NT2/D1 (cell line): ENCODE data around the gene DCC.
"Not testable (repeated sequence)": the region's sequence is repeated elsewhere in the genome, so short reads cannot be mapped to it uniquely, and the experiment has no call there.

ENCODE experiments used
- DNase-seq: peaks from one replicate; pipeline ENCODE4 v3.0.0-alpha.2; 2011; ENCODE audit warnings: low read depth, low spot score
- H3K27me3 ChIP-seq: 2 replicates; pipeline ENCODE4 v1.6.0; 2011; ENCODE audit warnings: mild to moderate bottlenecking; ENCODE audit not compliant: insufficient read length, insufficient read depth
- H3K36me3 ChIP-seq: 2 replicates; pipeline ENCODE4 v1.6.1; 2011; ENCODE audit warnings: mild to moderate bottlenecking, low read length, mixed read lengths; ENCODE audit not compliant: insufficient read depth, insufficient read length
- H3K4me1 ChIP-seq: 2 replicates; pipeline ENCODE4 v1.5.1; 2011; ENCODE audit not compliant: insufficient read depth, insufficient read length
- H3K4me3 ChIP-seq: 2 replicates; pipeline ENCODE4 v1.5.1; 2011; ENCODE audit warnings: low read depth; ENCODE audit not compliant: insufficient read length
- H3K9ac ChIP-seq: 2 replicates; pipeline ENCODE4 v1.6.0; 2011; ENCODE audit warnings: low read depth; ENCODE audit not compliant: insufficient read length
- H3K9me3 ChIP-seq: 2 replicates; pipeline ENCODE4 v1.5.1; 2011; ENCODE audit warnings: mild to moderate bottlenecking, low read length; ENCODE audit not compliant: insufficient read depth
- SUZ12 ChIP-seq: IDR thresholded peaks from 2 replicates; pipeline ENCODE4 v1.6.1; 2011; ENCODE audit not compliant: insufficient read length, insufficient read depth; ENCODE audit errors: extremely low read depth
- YY1 ChIP-seq: IDR thresholded peaks from 2 replicates; pipeline ENCODE4 v1.6.1; 2011; ENCODE audit not compliant: insufficient read length, insufficient read depth
- ZNF274 ChIP-seq: IDR thresholded peaks from 2 replicates; pipeline ENCODE4 v1.6.1; 2011; ENCODE audit warnings: mild to moderate bottlenecking, low read depth, low read length

The DCC gene

GRCh38 chr18:52348209-52348608 is 8.2 kb downstream of the DCC start:
- no peaks in the 10 kb centered on the region for H3K4me1 ChIP-seq
- no peak for DNase-seq
- no peak overlapping the region for H3K4me3 ChIP-seq
- no peaks in the 10 kb centered on the region for H3K36me3 ChIP-seq
- peaks cover 5% of the 10 kb centered on the region for H3K9me3 ChIP-seq
- H3K9ac ChIP-seq = no peak overlapping the region
- H3K27me3 ChIP-seq = no peaks in the 10 kb centered on the region
- no peak for TF ChIP-seq ZNF274

- Histone ChIP-seq H3K9me3 (peaks cover 5% of the 10 kb centered on the region), H3K9ac (no peak overlapping the region)
- TF ChIP-seq ZNF274 = no peak
- TF ChIP-seq SUZ12 = no peak
- TF ChIP-seq YY1 = no peak
Measured at GRCh38 chr18:52349498-52349897, 9.5 kb downstream of the DCC start.

GRCh38 chr18:52352920-52353319 is 12.9 kb downstream of the DCC start:
- H3K9me3 ChIP-seq = peaks cover 4% of the 10 kb centered on the region
- no peak overlapping the region for H3K9ac ChIP-seq
- no peak overlapping the region for H3K4me3 ChIP-seq
- TF ChIP-seq SUZ12 (no peak), ZNF274 (no peak), YY1 (no peak)
- no peaks in the 10 kb centered on the region for H3K27me3 ChIP-seq
- H3K4me1 ChIP-seq = no peaks in the 10 kb centered on the region
- no peaks in the 10 kb centered on the region for H3K36me3 ChIP-seq
- DNase-seq = no peak

More at GRCh38 chr18:52349498-52349897, 9.5 kb downstream of the DCC start:
- no peak overlapping the region for H3K4me3 ChIP-seq
- H3K36me3 ChIP-seq = no peaks in the 10 kb centered on the region
- no peak for DNase-seq
- no peaks in the 10 kb centered on the region for H3K4me1 ChIP-seq
- no peaks in the 10 kb centered on the region for H3K27me3 ChIP-seq

- Histone ChIP-seq H3K36me3 (no peaks in the 10 kb centered on the region), H3K4me3 (no peak overlapping the region), H3K27me3 (no peaks in the 10 kb centered on the region), H3K4me1 (no peaks in the 10 kb centered on the region), H3K9me3 (no peaks in the 10 kb centered on the region), H3K9ac (no peak overlapping the region)
- no peak for DNase-seq
- no peak for TF ChIP-seq ZNF274
- TF ChIP-seq YY1 = no peak
- no peak for TF ChIP-seq SUZ12
Measured at GRCh38 chr18:52353589-52353988, 13.6 kb downstream of the DCC start.

GRCh38 chr18:52363861-52364260 is 23.9 kb downstream of the DCC start:
- Histone ChIP-seq H3K27me3 (no peaks in the 10 kb centered on the region), H3K4me1 (no peaks in the 10 kb centered on the region), H3K36me3 (no peaks in the 10 kb centered on the region), H3K4me3 (no peak overlapping the region), H3K9me3 (peaks cover 5% of the 10 kb centered on the region; the same call in 1 of the 2 replicates), H3K9ac (no peak overlapping the region)
- TF ChIP-seq ZNF274 (no peak), SUZ12 (no peak), YY1 (no peak)
- no peak for DNase-seq

GRCh38 chr18:52366851-52367250 is 26.9 kb downstream of the DCC start:
- not testable (repeated sequence) for H3K9me3 ChIP-seq, DNase-seq, H3K27me3 ChIP-seq

GRCh38 chr18:52367953-52368742 is 28.2 kb downstream of the DCC start:
- Histone ChIP-seq H3K27me3 (no peaks in the 10 kb centered on the region), H3K4me3 (no peak overlapping the region), H3K9ac (no peak overlapping the region), H3K36me3 (no peaks in the 10 kb centered on the region), H3K4me1 (no peaks in the 10 kb centered on the region), H3K9me3 (no peaks in the 10 kb centered on the region)
- DNase-seq = no peak
- TF ChIP-seq SUZ12 = no peak
- TF ChIP-seq ZNF274 = no peak
- TF ChIP-seq YY1 = no peak

More at GRCh38 chr18:52366851-52367250, 26.9 kb downstream of the DCC start:
- H3K4me1 ChIP-seq, H3K9ac ChIP-seq, H3K36me3 ChIP-seq, H3K4me3 ChIP-seq: not testable (repeated sequence)
